NCI-H2227 (cell line): ENCODE results near the gene FGF22.
A peak's percentile ranks its signal among the peaks of the same experiment; 100 is the strongest.
"Not testable (repeated sequence)": the region's sequence is repeated elsewhere in the genome, so short reads cannot be mapped to it uniquely, and the experiment has no call there.

Experiments used
- DNase-seq: peaks from one replicate; lab custom pipeline; 2025; ENCODE audit not compliant: unreplicated experiment; lab: John Stamatoyannopoulos, UW

Gene FGF22

DNA sequence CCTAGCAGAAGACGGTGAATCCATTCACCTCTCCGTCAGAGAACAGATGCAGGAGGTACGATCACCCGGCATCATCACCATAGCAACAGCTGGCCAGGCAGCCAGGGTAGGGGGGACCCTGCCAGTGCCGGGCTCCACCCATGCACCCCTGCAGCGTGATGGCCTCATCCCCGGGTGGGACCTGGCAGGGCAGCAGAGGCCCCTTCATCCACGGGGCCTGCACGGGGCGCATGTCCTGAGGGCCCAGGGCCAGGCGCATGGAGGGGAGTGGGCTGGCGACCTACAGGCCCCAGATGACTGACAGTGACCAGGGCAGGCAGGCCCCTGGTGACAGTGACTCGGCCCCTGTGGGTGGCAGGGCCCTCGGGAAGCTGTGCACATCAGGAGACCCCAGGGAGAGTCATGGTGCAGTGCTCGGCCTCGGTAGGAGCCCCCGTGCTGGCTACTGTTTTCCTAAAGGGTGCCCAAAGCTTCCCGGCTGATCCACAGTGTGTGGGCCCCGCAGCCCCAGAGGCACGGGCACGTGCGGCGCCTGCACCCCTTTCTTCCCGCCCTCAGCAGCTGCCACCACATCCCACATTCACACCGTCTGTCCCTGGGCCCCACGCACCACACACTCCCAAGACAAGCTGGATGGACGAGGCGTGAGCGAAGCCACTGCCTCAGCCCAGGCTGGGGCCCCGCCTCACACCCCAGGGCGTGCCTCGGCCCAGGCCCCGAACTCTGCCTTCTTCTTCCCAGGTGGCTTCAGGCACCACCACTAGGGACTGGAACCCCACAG lies 18.6 kb downstream of the FGF22 start:
- no peak for DNase-seq

DNA sequence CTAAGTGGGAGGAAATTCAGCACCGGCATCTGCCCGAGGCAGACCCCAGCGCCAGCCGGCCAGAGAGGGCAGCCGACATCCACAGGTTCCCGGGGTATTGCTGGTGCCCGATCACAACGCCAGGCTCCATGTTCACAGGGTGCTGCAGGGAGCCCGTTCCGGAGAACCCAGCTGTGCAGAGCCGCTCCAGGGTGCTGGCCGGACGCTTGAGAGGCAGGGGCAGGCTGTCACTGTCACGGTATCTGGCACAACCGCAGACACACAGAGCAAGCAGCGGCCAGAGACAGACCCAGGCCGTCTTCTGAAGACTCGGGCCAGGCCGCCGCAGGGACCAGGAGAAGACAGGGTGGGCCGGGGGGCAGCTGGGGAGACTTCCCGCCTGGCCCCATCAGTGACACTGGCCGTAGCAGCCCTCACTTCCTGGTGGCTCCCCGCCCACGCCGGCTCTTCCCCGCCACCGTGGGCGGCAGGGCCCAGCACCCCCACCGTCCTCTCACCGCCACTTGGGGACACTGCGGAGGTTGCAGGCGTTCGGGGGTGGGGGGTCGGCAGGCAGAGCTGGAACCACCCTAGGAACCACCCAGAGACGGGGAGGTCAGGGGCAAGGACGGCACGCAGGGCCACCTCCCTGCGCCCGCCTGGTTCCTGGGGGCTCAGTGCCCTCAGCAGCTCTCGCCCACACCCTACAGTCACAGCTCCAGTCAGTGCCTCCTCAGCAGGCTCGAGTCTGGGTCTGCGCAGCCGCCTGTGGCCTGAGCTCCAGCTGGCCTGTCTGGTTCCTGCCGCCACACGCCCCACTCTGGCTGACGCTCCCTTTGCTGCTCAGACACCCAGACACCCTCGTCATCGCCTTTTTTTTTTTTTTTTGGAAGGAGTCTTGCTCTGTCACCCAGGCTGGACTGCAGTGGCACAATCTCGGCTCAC lies 19.5 kb downstream of the FGF22 start:
- no peak for DNase-seq

DNA sequence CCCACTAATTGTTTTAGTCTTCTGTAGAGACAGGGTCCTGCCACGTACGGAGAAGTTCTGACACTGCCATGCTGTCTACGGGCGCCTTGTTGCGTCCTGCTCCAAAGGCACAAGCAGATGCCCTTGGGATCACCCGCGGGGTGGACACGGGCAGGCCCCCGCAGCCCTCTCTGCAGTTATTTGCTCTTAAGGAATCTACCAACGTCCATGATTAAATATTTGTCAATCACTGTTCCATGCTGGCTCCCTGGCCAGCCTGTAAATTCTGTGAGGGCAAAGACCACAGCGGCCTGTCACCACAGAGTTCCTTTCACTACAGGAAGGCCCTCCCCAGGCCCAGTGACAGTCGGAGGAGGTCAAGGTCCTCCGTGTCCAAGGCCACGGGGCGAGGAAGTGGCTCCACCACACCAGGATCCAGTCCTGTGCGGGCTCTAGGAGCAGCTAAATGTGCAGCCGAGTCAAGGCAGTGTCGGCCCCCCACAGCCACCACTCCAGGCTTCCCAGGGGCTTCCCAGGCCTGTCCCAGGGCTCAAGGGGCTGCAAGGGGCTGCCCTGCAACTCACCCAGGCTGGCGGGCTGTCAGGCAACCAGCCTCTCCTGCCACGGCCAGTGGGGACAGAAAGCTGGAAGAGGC lies 21.2 kb downstream of the FGF22 start:
- no peak for DNase-seq

DNA sequence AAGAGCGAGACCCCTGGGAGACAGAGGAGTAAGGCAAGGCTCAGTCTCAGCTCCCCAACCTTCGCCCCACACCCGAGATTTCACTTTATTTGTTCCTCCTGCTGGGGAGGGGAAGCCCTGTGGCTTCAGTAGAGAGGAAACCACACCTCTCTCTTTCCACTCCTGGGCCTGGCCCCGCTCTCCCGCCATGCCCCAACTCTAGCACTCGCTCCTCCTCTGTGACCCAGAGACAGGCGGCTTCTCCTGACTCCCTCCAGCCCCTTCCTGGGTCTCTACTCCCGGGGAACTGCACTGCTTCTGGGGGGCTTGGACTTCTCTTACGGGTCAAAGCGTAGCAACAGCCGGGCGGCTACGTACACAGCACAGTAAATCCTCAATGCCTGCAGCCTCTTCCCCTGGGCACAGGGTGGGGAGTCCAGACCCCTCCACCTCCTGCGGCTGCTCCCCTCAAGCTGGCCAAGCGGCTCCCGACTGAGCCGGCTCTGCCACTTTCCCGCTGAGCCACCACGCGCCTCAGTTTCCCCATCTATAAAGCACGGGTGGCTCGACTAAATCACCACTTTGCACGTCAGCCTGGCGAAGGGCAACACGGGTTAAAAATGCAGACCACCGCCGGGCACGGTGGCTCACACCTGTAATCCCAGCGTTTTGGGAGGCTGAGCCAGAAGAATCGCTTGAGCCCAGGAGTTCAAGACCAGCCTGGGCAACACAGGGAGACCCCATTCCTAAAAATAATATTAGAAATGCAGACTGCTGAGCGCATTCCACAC lies 21.9 kb downstream of the FGF22 start:
- no peak for DNase-seq

DNA sequence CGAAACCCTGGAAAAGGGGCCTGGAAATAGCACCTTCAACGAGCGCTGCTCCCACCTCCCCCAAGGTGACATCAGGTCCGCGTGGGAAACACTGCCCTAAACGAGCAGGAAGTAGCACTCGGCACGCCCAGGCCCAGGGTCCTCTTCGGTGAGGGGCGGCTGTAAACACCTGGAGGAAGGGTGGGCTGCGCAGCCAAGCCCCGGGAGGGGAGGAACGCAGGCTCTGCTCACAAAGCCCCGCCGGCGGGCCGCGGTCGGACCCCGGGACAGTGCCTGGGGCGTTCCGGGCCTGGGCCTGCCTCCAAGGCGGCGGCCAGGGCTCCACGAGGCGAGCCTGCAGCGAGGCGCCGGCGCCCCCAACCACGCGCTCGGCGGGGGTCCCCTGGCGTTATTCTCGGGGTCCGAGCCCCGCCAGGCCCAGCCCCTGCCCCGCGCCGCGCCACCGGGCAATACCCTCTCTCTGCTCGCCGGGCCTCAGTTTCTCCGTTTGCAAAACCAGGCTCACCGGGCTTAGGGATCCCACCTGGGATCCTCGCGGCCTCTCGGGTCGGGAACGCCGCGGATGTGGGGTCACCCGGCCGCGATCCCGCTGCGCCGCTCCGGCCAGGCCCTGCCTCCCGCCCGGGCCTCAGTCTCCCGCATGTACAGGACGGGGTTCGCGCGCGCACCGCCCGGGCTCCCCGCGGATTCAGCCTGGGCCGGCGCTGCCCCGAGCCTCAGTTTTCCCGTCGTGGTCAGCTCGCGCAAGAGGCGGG lies 22.7 kb downstream of the FGF22 start:
- DNase-seq: no peak

DNA sequence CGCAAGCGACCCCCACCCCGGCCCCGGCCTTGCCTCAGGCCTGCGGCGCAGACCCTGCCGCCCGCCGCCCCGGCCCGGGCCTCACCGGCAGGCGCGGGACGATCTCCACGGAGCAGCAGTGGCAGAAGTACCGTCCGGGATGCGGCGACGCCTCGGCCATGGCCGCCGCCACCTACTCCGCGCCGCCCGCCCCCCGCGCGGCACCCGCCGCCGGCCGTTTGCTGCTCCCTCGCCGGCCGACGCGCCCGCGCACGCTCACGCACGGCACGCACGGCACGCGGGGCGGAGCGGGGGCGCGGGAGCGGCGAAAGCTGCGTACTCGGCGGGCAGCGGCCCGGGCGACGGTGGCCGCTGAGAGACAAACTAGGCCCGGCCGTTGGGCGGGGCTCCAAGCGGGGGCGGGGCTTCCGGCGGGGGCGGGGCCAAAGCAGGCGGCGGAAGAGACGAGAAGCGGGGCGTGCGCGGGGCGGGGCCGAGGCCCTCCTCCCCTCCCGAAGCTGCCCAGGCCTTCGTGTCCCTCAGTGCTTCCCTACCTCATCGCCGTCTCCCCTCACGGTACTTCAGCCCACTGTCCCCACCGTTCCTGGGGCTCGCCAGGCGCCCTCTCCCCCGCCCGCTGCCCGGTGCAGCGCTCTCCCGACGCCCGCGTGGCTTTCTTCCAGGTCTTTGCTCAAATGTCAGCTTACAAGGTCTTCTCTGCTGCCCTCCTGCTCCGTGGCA lies 23.4 kb downstream of the FGF22 start, which contains the start of gene RNF126:
RNF126 (minus strand) TSS at position 253 of the 720 bp plus-strand sequence; CDS start at position 160, 93 bp downstream.
- peak; percentile 93 for DNase-seq

DNA sequence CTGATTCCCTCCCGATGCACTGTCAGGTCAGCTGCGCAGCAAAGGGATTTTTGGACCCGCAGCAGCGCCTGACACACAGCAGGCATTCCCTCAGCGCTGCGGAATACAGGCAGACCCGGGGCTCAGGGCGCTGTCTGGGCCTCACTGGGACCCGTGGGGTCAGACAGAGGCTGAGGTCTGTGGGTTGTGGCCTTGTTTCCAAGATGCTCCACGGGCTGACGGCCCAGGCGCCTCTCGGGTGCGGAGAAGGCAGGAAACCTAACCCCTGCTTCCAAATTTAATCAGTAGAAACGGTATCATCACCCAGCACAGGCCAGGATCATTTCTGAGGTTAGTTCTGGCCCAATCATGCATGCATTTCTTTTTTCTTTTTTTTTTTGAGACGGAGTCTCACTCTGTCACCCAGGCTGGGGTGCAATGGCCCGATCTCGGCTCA lies 24.0 kb downstream of the FGF22 start:
- no peak for DNase-seq

DNA sequence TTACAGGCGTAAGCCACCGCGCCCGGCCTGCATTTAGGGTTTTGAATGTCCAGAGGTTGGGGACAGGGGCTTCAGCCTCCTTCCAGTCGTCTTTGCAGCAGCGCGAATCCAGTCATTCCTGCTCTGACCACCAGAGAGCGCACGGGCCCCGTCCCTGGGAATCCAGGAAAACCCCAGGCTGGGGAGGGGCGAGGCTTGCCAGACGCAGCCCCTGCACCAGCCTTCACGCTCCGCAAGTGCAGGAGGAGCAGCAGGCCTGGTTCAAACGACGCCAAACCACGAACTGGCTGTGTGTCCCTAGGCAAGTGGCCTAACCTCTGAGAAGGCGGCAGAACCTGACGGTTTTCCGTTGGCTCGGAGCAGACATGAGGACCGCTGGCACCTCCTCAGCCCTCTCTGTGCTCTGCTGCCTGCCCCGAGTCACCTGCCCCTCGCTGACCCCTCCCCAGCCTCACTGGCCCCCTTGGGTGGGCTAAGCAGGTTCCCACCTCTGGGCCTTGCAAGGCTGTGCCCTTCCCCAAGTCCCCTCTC lies 25.3 kb downstream of the FGF22 start:
- peak; percentile 64 for DNase-seq

DNA sequence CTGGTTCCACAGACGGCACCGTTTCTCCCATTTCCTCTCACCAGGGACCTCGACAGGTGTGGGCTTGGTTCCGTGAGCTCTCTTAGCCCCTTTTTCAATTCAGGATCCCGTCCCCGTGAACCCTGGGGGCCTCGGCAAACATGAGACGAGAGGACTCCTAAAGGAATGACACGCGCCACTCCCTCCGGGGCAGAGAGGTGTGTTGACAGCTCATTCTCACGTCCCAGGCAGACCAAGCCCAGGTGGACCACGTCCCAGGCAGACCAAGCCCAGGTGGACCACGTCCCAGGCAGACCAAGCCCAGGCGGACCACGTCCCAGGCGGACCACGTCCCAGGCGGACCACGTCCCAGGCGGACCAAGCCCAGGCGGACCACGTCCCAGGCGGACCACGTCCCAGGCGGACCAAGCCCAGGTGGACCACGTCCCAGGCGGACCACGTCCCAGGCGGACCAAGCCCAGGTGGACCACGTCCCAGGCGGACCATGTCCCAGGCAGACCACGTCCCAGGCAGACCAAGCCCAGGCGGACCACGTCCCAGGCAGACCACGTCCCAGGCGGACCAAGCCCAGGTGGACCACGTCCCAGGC lies 27.4 kb downstream of the FGF22 start:
- not testable (repeated sequence) for DNase-seq

DNA sequence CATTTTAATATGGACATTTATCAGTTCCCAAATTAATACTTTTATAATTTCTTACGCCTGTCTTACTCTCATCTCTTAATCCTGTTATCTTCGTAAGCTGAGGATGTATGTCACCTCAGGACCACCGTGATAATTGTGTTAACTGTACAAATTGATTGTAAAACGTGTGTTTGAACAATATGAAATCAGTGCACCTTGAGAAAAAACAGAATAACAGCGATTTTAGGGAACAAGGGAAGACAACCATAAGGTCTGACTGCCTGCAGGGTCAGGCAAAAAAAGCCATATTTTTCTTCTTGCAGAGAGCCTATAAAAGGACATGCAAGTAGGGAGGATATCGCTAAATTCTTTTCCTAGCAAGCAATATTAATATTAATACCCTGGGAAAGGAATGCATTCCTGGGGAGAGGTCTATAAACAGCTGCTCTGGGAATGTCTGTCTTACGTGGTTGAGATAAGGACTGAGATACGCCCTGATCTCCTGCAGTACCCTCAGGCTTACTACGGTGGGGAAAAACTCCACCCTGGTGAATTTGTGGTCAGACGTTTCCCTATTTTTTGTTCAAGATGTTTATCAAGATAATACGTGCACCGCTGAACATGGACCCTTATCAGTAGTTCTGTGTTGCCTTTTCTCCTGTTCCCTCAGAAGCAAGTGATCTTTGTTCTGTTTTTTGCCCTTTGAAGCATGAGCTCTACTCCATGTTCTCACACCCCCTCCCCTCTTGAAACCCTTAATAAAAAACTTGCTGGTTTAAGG lies 29.2 kb downstream of the FGF22 start:
- not testable (repeated sequence) for DNase-seq

DNA sequence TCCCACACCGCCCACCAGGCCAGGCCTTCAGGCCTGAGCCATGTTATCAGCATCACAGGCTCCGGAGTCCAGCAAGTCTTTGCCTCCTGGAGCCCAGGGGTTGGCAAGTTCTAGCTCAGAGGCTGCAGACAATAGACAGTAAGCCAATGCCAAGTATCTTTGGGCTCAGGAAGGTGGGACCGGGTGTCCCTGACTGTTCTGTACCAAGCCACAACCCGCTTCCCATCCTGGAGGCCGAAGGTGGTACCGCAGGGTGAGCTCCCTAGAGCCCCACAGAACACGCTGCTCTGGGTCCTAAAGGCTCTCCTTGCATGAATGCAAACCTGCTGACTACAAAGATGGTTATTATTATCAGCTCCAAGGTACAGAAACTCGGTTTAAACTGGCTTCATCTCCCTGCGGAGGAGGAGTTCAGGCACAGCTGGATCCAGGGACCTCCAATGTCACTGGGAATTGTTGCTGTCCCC lies 31.0 kb downstream of the FGF22 start:
- DNase-seq: no peak

DNA sequence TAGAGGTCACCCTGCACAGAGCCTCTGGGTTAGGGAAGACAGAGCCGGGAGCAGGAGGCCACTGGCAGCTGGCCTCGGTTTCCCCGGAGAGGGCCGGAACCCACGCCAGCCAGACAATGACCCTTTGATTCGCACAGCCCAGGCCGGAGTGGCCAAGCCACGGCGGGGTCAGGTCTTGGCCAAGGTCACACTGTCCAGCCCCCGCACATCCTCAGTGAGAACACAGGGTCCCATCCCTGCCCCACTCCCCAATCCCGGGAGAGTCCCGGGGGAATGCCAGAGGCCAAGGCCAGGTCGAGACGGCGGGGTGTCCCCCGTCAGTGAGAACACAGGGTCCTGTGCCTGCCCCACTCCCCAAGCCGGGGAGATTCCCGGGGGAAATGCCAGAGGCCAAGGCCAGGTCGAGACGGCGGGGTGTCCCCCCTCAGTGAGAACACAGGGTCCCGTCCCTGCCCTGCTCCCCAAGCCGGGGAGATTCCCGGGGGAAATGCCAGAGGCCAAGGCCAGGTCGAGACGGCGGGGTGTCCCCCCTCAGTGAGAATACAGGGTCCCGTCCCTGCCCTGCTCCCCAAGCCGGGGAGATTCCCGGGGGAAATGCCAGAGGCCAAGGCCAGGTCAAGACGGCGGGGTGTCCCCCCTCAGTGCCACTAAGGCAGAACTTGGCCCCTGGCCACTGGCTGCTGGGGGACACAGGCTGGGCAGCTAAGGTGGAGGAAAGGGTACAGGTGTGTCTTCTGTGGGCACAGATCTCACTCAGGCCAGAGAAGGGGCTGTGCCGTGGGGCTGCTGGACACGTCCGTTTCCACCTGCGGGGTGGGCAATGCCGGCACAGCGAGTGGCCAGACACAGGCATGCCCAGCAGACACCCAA lies 34.8 kb downstream of the FGF22 start:
- DNase-seq: no peak

DNA sequence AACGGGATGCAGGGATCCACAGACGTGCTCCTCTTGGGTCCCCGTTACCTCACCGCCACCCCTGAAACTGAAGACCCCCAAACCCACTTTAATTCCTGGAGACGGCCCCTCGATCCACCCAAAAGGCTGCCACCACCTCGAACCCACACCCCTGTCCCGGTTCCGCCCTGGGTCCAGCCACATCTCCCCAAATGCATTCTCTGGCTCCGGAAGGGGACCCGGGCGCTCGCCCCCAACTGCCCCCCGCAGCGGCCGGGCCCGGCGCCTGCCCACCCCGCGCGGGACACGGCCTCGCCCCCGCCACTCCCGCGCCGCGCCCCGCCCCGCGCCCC lies 36.3 kb downstream of the FGF22 start:
- no peak for DNase-seq

DNA sequence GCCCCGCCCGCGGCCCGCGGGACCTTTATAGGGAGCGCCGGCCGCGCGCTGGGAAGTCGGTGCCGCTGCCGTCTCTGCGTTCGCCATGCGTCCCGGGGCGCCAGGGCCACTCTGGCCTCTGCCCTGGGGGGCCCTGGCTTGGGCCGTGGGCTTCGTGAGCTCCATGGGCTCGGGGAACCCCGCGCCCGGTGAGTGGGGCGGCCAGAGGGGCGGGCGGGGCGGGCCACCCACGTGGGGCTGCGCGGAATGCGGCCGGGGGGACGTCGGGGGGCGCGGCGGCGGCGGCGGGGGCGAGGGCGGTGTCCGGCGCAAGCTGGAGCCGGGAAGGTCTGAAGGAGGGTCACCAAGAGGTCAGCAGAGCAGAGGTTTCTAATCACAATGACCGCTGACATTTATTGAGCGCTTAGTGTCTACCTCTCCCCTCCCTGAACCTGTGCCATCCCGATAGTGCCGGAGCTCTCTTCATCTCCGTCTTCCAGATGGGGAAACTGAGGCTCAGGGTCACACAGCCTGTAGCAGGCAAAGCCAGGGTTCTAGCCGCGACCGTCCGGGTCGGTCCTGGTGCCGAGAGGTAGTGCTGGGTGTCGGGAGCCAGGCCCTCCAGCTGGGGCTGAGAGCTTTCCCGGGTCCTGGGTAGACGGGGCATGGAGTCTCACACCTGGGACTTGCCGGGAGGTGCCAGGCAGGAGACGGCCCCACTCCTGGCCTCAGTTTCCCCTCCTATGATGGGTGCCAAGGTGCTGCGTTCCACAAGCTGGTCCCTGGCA lies 36.8 kb downstream of the FGF22 start, which contains the start of gene FSTL3:
FSTL3 (plus strand) TSS at position 54 of the 767 bp plus-strand sequence; CDS start at position 86, 32 bp downstream.
- DNase-seq: no peak

DNA sequence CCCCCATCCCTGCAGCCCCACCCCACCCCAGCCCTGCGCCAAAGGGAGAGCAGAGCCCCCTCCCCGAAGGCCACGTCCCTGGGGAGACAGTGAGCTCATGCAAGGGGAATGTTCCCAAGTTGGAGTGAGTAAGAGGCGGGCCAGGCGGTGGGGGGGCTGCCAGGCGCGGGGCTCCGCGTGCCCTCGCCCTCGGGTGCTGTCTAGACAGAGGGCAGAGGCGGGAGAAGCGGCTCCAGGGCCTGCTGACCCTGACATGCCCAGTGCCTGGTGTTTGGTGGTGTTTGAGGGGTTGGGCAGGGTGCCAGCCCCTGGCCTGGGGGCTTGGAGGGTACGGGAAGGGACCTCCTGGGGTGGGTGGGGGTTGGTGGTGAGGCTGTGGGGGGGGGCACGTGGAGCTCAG lies 37.5 kb downstream of the FGF22 start:
- no peak for DNase-seq
